Ramos (cell line): ENCODE results near the gene RPS18.

Experiments
- in situ Hi-C: fragments of 300-500 bp; cut with MboI; formaldehyde crosslinking; loops from one replicate; pipeline ENCODE4 v1.14.3; 2022; ENCODE audit warnings: low sequenced_read_pairs; ENCODE audit not compliant: unreplicated experiment

The RPS18 gene

GRCh38 chr6:33313105-33313708 is 41.3 kb downstream of the RPS18 start:
- in situ Hi-C loops: no loop called here

GRCh38 chr6:33313709-33314514 is 42.0 kb downstream of the RPS18 start, which contains the start of gene TAPBP:
Gene TAPBP (minus strand): TSS chr6:33314078. CDS start chr6:33314041, 37 bp downstream.
- in situ Hi-C loops: no loop called here

- in situ Hi-C loops: no loop called here
Measured at GRCh38 chr6:33314515-33314942, 42.7 kb downstream of the RPS18 start.

- in situ Hi-C loops: no loop called here
Measured at GRCh38 chr6:33314943-33315792, 43.3 kb downstream of the RPS18 start.

- in situ Hi-C loops: no loop called here
Measured at GRCh38 chr6:33315793-33316602, 44.1 kb downstream of the RPS18 start.

GRCh38 chr6:33316603-33317418 is 44.9 kb downstream of the RPS18 start:
- in situ Hi-C loops: no loop called here

- in situ Hi-C loops: no loop called here
Measured at GRCh38 chr6:33317419-33317668, 45.5 kb downstream of the RPS18 start.

- in situ Hi-C loops: no loop called here
Measured at GRCh38 chr6:33317669-33318425, 46.0 kb downstream of the RPS18 start, which contains the start of gene ZBTB22. Gene ZBTB22 (minus strand): TSS chr6:33317744. CDS start chr6:33316916, 828 bp downstream.

GRCh38 chr6:33318426-33319073 is 46.7 kb downstream of the RPS18 start:
- in situ Hi-C loops: no loop called here

- in situ Hi-C loops: no loop called here
Measured at GRCh38 chr6:33319939-33320314, 48.1 kb downstream of the RPS18 start.

GRCh38 chr6:33320315-33321181 is 48.7 kb downstream of the RPS18 start:
- in situ Hi-C loops: no loop called here

- in situ Hi-C loops: no loop called here
Measured at GRCh38 chr6:33321227-33321626, 49.4 kb downstream of the RPS18 start.

- in situ Hi-C loops: no loop called here
Measured at GRCh38 chr6:33323623-33323948, 51.7 kb downstream of the RPS18 start.

GRCh38 chr6:33324125-33324524 is 52.2 kb downstream of the RPS18 start:
- in situ Hi-C loops: no loop called here
